ENCODE data around the gene CANT1. TPM values are rescaled to one million over a fixed set of nuclear protein-coding genes. Genes with fewer than 3 reads are reported as not detected.

CANT1 gene
- total and polyA plus RNA-seq, 9 of the 15 experiments (the other 6 are each of a cell fraction or from before 2014, with no cell fraction given) = 2.7 to 66.4 (median 22.5) TPM

DNA sequence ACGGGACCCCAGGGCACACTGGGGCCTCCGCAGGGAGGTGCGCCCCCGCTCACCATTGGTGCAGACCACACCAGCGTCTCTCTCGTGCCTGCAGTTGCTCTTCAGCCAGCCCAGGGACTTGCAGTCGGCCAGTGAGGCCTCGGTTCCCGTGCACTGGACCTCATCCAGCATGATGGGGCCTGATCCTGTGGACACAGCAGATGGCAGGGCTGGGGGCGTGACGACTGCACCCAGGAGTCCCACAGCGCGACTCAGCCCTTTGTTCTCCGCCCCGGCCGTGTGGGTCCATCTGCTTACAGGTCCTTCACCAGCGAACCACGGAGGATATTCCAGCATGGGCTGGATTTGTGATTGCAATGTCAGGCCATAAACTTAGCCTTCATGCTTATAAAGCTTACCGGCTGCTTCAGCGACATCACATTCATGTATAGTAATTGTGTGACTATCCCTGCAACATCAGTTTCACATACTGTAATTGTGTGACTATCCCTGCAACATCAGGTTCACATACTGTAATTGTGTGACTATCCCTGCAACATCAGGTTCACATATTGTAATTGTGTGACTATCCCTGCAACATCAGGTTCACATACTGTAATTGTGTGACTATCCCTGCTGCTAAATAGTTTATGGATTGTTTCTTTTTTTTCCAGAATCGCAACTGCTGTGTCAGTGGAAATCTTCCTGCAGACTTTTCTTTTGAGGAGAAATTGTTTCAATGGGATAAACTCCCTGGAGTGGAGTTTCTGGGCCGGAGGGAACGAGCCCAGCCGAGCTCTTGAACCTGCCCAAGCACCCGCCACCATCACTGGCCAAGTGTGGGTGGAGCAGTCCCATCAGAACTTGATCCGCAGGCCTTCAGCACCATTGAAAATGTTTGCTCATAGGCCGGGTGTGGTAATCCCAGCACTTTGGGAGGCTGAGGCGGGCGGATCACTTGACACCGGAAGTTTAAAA, 34.7 kb downstream of the CANT1 start (continued):
- TF ChIP-seq, protein P1, sequence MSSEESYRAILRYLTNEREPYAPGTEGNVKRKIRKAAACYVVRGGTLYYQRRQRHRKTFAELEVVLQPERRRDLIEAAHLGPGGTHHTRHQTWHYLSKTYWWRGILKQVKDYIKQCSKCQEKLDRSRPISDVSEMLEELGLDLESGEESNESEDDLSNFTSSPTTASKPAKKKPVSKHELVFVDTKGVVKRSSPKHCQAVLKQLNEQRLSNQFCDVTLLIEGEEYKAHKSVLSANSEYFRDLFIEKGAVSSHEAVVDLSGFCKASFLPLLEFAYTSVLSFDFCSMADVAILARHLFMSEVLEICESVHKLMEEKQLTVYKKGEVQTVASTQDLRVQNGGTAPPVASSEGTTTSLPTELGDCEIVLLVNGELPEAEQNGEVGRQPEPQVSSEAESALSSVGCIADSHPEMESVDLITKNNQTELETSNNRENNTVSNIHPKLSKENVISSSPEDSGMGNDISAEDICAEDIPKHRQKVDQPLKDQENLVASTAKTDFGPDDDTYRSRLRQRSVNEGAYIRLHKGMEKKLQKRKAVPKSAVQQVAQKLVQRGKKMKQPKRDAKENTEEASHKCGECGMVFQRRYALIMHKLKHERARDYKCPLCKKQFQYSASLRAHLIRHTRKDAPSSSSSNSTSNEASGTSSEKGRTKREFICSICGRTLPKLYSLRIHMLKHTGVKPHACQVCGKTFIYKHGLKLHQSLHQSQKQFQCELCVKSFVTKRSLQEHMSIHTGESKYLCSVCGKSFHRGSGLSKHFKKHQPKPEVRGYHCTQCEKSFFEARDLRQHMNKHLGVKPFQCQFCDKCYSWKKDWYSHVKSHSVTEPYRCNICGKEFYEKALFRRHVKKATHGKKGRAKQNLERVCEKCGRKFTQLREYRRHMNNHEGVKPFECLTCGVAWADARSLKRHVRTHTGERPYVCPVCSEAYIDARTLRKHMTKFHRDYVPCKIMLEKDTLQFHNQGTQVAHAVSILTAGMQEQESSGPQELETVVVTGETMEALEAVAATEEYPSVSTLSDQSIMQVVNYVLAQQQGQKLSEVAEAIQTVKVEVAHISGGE (CRISPR knock-in tag; IDR thresholded peaks at IDR 0.05) = no peak
- TF ChIP-seq POLR2G (IDR thresholded peaks at IDR 0.05; ENCODE audit: low read depth, low read length) (no peak), DIDO1 (tag; IDR thresholded peaks at IDR 0.05; ENCODE audit: low read depth) (no peak), TCF7L2 (IDR thresholded peaks at IDR 0.05; ENCODE audit: low read depth, low read length) (no peak), CTBP1 (IDR thresholded peaks at IDR 0.05; ENCODE audit: borderline replicate concordance) (peak; percentile 10; the same call in 1 of the 2 replicates), JUN (IDR thresholded peaks at IDR 0.05; ENCODE audit: borderline replicate concordance, low read depth, low read length) (no peak), JUN (CRISPR knock-in tag; IDR thresholded peaks at IDR 0.05; ENCODE audit: borderline replicate concordance) (peak; percentile 76; the same call in 1 of the 2 replicates), MEF2D (tag; conservative IDR thresholded peaks at IDR 0.05; ENCODE audit: low read depth) (no peak), IFI16 (CRISPR knock-in tag; IDR thresholded peaks at IDR 0.05) (no peak), PHF8 (IDR thresholded peaks at IDR 0.05; ENCODE audit: borderline replicate concordance, low read length) (no peak), HDAC1 (IDR thresholded peaks at IDR 0.05) (no peak), EZH2 (IDR thresholded peaks at IDR 0.05; ENCODE audit: borderline replicate concordance, low read depth, low read length) (peak; percentile 95; the same call in 1 of the 2 replicates), ZNF311 (CRISPR knock-in tag; IDR thresholded peaks at IDR 0.05) (no peak), CREM (IDR thresholded peaks at IDR 0.05; ENCODE audit: low read depth) (peak; percentile 82), SRF (CRISPR knock-in tag; IDR thresholded peaks at IDR 0.05) (no peak), POU5F1 (IDR thresholded peaks at IDR 0.05; ENCODE audit: borderline replicate concordance, low read depth, low read length, partially characterized antibody) (no peak), MYC (IDR thresholded peaks at IDR 0.05; ENCODE audit: low read depth, low read length) (0 out of 2 replicates have a peak, but pooled peaks have one; percentile 23), MYC (CRISPR knock-in tag; IDR thresholded peaks at IDR 0.05; ENCODE audit: borderline replicate concordance, low read depth) (no peak), RB1 (IDR thresholded peaks at IDR 0.05; ENCODE audit: low read depth) (no peak)
- TF ChIP-seq, protein P2, sequence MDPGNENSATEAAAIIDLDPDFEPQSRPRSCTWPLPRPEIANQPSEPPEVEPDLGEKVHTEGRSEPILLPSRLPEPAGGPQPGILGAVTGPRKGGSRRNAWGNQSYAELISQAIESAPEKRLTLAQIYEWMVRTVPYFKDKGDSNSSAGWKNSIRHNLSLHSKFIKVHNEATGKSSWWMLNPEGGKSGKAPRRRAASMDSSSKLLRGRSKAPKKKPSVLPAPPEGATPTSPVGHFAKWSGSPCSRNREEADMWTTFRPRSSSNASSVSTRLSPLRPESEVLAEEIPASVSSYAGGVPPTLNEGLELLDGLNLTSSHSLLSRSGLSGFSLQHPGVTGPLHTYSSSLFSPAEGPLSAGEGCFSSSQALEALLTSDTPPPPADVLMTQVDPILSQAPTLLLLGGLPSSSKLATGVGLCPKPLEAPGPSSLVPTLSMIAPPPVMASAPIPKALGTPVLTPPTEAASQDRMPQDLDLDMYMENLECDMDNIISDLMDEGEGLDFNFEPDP (CRISPR knock-in tag; IDR thresholded peaks at IDR 0.05) = no peak
